ENCODE measurements around the gene RSPO1.
A peak's percentile ranks its signal among the peaks of the same experiment; 100 is the strongest.
"Not testable (repeated sequence)": the region's sequence is repeated elsewhere in the genome, so short reads cannot be mapped to it uniquely, and the experiment has no call there.

Gene RSPO1

GRCh38 chr1:37596182-37596667 is 38.5 kb downstream of the RSPO1 start:
- DNase-seq (ENCODE audit: low spot score in 2 of 2) = no peak
- 0 out of 2 replicates have a peak, but pooled peaks cover 2% of the 10 kb centered on the region for H3K9me3 ChIP-seq
- peaks cover 5% of the 10 kb centered on the region for H3K4me1 ChIP-seq
- peaks cover 9% of the 10 kb centered on the region for H3K27me3 ChIP-seq (ENCODE audit: low read depth)
- H3K36me3 ChIP-seq (replicated peaks) = peaks cover 25% of the 10 kb centered on the region
- in situ Hi-C loops (cut with MboI; ENCODE audit: low sequenced_read_pairs) = loop anchor here (5.0 to 25.0 kb wide), 2 partner anchors 86 to 366 kb away; no protein-coding TSS in a partner anchor
- H3K4me3 ChIP-seq = peak overlapping the region; percentile 87

DNA sequence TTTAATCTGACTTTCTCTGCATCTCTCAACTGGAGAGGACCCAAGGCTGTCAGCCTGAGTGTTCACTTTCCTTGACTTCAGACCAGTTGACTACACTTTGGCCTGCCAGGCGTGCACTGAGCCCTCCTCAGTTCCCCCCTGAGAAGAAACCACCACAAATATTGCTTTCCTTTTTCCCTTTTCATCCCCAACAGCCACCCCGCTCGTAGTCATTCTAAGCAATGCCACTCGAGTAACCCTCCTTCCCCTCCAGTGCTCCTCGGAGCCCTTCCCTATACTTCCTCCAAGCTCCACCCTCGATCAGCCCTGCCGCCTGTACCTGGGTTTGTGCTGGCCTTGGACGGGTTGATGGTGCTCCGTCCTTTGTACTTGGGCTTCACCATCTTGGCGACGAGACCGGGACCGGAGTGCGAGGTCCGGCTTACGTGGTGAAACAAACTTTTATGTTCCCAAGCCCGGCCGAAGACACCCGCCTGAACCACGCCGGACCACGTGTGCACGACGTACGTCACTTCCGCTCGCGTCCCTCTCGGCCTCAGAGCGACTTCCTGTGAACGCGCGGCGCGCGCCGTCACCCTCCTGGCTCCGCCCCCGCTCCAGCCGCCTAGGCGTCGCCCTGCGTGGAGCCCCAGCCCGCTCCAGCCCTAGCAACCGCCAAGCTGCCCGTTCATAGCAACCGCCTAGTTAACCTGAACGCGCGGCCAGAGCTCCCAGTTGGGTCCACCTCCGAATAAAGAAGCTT is 39.1 kb downstream of the RSPO1 start, which contains the start of gene GNL2:
TSS of gene GNL2 (minus strand) at position 498 of the 742 bp plus-strand sequence. CDS start at position 383, 115 bp downstream.
- peak within 1 kb of the TSS; percentile 87 for H3K4me3 ChIP-seq
- in situ Hi-C loops (cut with MboI; ENCODE audit: low sequenced_read_pairs) = loop anchor here (5.0 to 25.0 kb wide), 2 partner anchors 87 to 367 kb away; no protein-coding TSS in a partner anchor
- H3K27me3 ChIP-seq (ENCODE audit: low read depth) = peaks cover 9% of the 10 kb centered on the region

DNA sequence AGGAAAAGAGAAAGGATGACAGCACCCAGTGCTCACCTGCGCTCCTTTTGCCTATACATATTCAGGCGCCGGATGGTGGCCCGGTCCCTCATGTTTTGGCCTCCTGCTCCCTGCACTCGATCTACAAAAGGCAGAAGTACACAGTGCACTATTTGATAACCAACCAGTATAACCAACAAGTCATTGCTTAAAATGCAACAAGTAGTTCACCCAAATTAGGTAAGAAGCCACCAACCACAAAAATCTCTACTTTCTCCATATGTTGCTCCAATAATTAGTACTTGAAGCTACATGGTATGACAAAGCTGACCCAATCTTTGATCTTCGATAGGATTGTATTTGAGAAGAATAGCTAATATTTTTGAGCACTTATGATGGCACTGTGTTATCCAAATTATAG is 41.0 kb downstream of the RSPO1 start:
- DNase-seq (ENCODE audit: low spot score in 2 of 2) = no peak
- Histone ChIP-seq H3K4me3 (no peak overlapping the region), H3K9me3 (0 out of 2 replicates have a peak, but pooled peaks cover 2% of the 10 kb centered on the region), H3K27me3 (ENCODE audit: low read depth) (peaks cover 6% of the 10 kb centered on the region), H3K4me1 (peaks cover 5% of the 10 kb centered on the region), H3K36me3 (replicated peaks) (peaks cover 47% of the 10 kb centered on the region)
- in situ Hi-C loops (cut with MboI; ENCODE audit: low sequenced_read_pairs) = loop anchor here (25.0 kb wide), 1 partner anchor 369 kb away; no protein-coding TSS in a partner anchor

More for the DNA sequence above, 39.1 kb downstream of the RSPO1 start, which contains the start of gene GNL2:
- H3K36me3 ChIP-seq (replicated peaks) = peaks cover 31% of the 10 kb centered on the region
- peak; percentile 91 to 97 for DNase-seq (ENCODE audit: low spot score in 2 of 2)
- peaks cover 5% of the 10 kb centered on the region for H3K4me1 ChIP-seq
- 0 out of 2 replicates have a peak, but pooled peaks cover 2% of the 10 kb centered on the region for H3K9me3 ChIP-seq

DNA sequence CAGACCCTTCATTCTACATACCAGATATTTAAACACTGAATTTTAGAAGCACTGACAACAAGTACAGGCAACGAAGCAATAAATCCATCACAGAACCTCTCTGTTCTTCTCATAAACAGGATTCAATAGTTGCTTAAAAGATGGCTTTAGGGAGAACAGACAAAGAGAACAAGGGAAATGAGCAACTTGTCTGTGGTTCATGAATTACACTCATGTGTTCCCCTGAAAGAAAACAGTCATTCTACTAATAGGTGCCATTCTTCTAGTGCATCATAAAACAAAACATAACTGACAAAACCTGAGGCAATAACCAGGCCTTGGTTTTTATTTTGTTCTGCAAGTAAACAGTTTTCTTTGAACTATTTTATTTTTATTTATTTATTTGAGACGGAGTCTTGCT is 45.8 kb downstream of the RSPO1 start:
- H3K27me3 ChIP-seq (ENCODE audit: low read depth) = no peaks in the 10 kb centered on the region
- H3K36me3 ChIP-seq (replicated peaks) = peaks cover 85% of the 10 kb centered on the region
- H3K4me3 ChIP-seq = no peak overlapping the region
- no peak for DNase-seq (ENCODE audit: low spot score in 2 of 2)
- no peaks in the 10 kb centered on the region for H3K4me1 ChIP-seq
- H3K9me3 ChIP-seq = no peaks in the 10 kb centered on the region
- in situ Hi-C loops (cut with MboI; ENCODE audit: low sequenced_read_pairs) = loop anchor here (25.0 kb wide), 1 partner anchor 373 kb away; no protein-coding TSS in a partner anchor

DNA sequence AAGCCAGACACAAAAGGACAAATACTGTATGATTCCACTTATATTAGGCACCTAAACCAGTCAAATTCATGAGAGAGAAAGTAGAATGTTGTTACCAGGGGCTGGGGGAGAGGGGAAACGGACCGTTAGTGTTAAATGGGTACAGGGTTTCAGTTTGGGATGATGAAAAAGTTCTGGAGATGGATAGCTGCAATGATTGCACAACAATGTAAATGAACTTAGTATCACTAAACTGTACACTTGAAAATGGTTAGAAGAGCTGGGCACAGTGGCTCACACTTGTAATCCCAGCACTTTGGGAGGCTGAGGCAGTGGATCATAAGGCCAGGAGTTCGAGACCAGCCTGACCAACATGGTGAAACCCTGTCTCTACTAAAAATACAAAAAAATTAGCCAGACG is 50.1 kb downstream of the RSPO1 start:
- H3K27me3 ChIP-seq (ENCODE audit: low read depth); H3K4me3 ChIP-seq; H3K9me3 ChIP-seq; H3K4me1 ChIP-seq; DNase-seq (ENCODE audit: low spot score in 2 of 2): not testable (repeated sequence)
- in situ Hi-C loops (cut with MboI; ENCODE audit: low sequenced_read_pairs) = loop anchor here (25.0 kb wide), 1 partner anchor 378 kb away; no protein-coding TSS in a partner anchor
- peaks cover 86% of the 10 kb centered on the region for H3K36me3 ChIP-seq (replicated peaks)

- Histone ChIP-seq H3K9me3 (no peaks in the 10 kb centered on the region), H3K4me1 (no peaks in the 10 kb centered on the region), H3K4me3 (no peak overlapping the region), H3K27me3 (ENCODE audit: low read depth) (no peaks in the 10 kb centered on the region), H3K36me3 (replicated peaks) (peaks cover 86% of the 10 kb centered on the region)
- DNase-seq (ENCODE audit: low spot score in 2 of 2) = no peak
- in situ Hi-C loops (cut with MboI; ENCODE audit: low sequenced_read_pairs) = loop anchor here (25.0 kb wide), 1 partner anchor 387 kb away; no protein-coding TSS in a partner anchor
Observed at GRCh38 chr1:37575692-37576091, 59.0 kb downstream of the RSPO1 start.

DNA sequence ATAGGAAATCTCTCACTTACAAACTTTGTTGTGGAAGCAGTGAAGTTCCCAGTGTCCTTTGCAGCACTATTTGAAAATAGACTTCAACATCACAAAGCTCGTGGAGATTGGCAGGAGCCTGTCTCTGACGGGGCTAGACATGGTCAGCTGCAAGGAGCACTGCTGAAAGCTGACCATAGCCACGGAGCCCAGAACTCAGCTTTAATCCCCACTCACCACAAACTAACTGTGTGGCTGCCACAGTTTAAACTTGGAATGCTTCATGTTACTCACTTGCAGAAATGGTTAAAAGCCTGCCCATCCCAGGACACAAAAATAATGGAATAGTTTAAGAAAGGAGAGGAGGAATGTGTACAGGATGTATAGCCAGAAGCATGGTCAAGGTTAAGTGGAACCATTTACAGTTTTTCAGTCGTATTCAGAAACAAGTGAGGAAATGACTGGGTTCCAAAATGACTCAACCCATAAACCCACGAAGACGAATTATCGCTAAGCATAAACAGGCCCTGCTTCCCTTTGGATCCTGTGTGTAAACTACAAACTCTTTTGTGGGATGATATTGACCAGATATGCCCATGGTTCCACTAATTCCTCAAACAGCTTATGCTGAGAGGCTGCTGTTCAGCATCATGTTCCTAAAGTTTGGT is 59.7 kb downstream of the RSPO1 start:
- H3K9me3 ChIP-seq = no peaks in the 10 kb centered on the region
- no peaks in the 10 kb centered on the region for H3K4me1 ChIP-seq
- DNase-seq (ENCODE audit: low spot score in 2 of 2) = no peak
- peaks cover 83% of the 10 kb centered on the region for H3K36me3 ChIP-seq (replicated peaks)
- in situ Hi-C loops (cut with MboI; ENCODE audit: low sequenced_read_pairs) = loop anchor here (25.0 kb wide), 1 partner anchor 387 kb away; no protein-coding TSS in a partner anchor
- H3K4me3 ChIP-seq = no peak overlapping the region
- H3K27me3 ChIP-seq (ENCODE audit: low read depth) = no peaks in the 10 kb centered on the region

DNA sequence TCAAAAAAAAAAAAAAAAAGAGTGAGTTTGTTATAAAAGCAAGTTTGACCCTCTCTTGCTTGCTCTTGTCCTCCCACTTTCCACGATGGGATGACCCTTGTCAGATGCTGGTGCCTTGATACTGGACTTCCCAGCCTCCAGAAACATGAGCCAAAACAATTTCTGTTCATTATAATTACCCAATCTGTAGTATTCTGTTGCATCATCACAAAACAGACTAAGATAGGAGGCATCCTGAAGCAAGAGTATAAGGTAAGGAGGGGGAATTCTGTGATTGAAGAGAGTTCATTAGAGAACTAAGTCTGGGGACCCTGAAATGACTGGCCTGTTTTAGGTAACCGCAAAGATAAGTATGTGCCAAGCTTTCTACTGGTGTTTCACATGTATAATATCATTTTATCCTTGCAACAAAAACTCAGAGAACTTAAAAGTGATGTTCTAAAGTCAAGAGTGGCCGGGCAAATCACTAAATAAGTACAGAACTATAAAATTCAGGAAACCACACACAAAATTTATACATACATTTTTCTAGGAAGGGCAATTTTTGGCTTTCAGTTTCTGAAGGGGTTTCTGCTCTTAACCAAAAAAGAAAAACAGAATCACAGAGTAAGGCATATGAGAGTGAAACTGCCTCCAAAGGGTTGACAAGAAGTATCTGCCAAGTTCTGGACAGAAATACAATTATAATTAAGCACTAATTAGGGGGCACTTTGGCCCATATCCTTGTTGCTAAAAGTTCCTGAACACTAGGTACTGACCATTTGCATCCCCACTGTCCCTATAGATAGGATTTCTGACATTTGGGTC is 64.0 kb downstream of the RSPO1 start:
- Histone ChIP-seq H3K4me1 (no peaks in the 10 kb centered on the region), H3K27me3 (ENCODE audit: low read depth) (no peaks in the 10 kb centered on the region), H3K4me3 (no peak overlapping the region), H3K9me3 (no peaks in the 10 kb centered on the region), H3K36me3 (replicated peaks) (peaks cover 96% of the 10 kb centered on the region)
- no peak for DNase-seq (ENCODE audit: low spot score in 2 of 2)
- in situ Hi-C loops (cut with MboI; ENCODE audit: low sequenced_read_pairs) = no loop called here

GRCh38 chr1:37567023-37567422 is 67.7 kb downstream of the RSPO1 start:
- Histone ChIP-seq H3K27me3 (ENCODE audit: low read depth) (no peaks in the 10 kb centered on the region), H3K36me3 (replicated peaks) (peaks cover 72% of the 10 kb centered on the region), H3K4me1 (no peaks in the 10 kb centered on the region), H3K4me3 (no peak overlapping the region), H3K9me3 (no peaks in the 10 kb centered on the region)
- in situ Hi-C loops (cut with MboI; ENCODE audit: low sequenced_read_pairs) = no loop called here
- no peak for DNase-seq (ENCODE audit: low spot score in 2 of 2)

DNA sequence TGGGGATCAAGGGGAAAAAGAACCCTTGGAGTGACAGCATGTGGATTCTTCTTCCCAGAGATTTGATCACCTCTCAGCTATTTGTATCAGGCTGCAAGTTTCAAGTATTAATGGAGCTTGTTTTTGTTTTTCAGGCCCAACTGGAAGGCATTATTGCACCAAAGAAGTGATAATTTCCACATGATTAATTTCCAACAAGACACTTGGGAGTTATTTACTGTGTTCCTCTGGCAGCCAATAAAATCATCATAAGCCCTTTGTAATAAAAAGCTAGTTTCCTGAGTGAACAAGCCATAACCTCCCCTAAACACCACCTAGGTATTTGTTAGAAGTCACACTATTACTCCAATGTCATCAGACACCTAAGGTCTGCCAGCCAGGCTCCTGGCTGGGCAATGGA is 69.8 kb downstream of the RSPO1 start:
- DNase-seq (ENCODE audit: low spot score in 2 of 2) = no peak
- in situ Hi-C loops (cut with MboI; ENCODE audit: low sequenced_read_pairs) = no loop called here
- peaks cover 55% of the 10 kb centered on the region for H3K36me3 ChIP-seq (replicated peaks)
- H3K4me3 ChIP-seq = no peak overlapping the region
- H3K4me1 ChIP-seq = no peaks in the 10 kb centered on the region
- H3K9me3 ChIP-seq = no peaks in the 10 kb centered on the region
- H3K27me3 ChIP-seq (ENCODE audit: low read depth) = no peaks in the 10 kb centered on the region

- in situ Hi-C loops (cut with MboI; ENCODE audit: low sequenced_read_pairs) = no loop called here
- Histone ChIP-seq H3K9me3 (no peaks in the 10 kb centered on the region), H3K4me1 (no peaks in the 10 kb centered on the region), H3K4me3 (no peak overlapping the region), H3K27me3 (ENCODE audit: low read depth) (no peaks in the 10 kb centered on the region), H3K36me3 (replicated peaks) (peaks cover 36% of the 10 kb centered on the region)
- DNase-seq (ENCODE audit: low spot score in 2 of 2) = no peak
Observed at GRCh38 chr1:37562984-37563383, 71.7 kb downstream of the RSPO1 start.

Data from HAP-1 (cell line).